ENCODE results near the gene PGPEP1.

DNA sequence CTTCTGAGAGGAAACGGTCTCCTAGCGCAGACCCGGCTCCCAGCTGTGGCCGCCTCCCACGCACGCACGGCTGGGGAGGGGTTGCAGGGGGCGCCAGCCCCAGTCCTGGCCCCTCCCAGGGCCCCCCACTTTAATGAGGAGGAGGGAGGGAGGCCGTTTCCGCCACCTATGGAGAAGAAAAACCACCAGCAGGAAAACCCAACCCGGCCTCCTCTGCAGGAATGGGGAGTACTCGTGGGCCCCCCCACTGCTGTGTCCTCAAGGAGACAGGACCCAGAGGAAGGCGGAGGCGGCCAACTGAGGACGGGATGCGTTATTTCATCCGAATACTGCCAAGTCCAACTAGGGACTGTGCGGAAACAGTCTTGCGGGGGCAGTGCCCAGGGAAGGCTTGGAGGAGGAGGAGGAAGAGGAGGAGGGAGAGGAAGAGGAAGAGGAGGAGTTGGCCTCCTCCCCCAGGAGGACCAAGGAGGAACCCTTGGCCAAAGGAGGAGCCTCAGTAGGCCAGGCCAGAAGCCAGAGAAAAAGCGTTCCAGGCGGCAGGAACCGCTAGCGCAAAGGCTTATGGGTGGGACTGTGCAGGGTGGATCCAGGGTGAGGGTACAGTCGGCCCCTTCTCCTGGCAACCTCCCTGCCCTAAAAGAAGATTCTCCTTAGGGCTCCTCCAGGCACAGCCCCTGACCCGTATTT, 74.9 kb downstream of the PGPEP1 start:
- TF ChIP-seq, protein P1, sequence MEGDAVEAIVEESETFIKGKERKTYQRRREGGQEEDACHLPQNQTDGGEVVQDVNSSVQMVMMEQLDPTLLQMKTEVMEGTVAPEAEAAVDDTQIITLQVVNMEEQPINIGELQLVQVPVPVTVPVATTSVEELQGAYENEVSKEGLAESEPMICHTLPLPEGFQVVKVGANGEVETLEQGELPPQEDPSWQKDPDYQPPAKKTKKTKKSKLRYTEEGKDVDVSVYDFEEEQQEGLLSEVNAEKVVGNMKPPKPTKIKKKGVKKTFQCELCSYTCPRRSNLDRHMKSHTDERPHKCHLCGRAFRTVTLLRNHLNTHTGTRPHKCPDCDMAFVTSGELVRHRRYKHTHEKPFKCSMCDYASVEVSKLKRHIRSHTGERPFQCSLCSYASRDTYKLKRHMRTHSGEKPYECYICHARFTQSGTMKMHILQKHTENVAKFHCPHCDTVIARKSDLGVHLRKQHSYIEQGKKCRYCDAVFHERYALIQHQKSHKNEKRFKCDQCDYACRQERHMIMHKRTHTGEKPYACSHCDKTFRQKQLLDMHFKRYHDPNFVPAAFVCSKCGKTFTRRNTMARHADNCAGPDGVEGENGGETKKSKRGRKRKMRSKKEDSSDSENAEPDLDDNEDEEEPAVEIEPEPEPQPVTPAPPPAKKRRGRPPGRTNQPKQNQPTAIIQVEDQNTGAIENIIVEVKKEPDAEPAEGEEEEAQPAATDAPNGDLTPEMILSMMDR (conservative IDR thresholded peaks at IDR 0.05 in 1 of 2, IDR thresholded peaks at IDR 0.05 in 1 of 2; ENCODE audit: extremely low read depth in 1 of 2, insufficient read depth in 1 of 2, low read depth in 1 of 2, low read length in 2 of 2) = no peak
- TF ChIP-seq EZH2 (IDR thresholded peaks at IDR 0.05; ENCODE audit: borderline replicate concordance, low read length) = no peak

Data from mammary epithelial cell (primary cell).